Fibroblast of upper back skin (primary cell): ENCODE results near the gene PLS1.
"Not testable (repeated sequence)": the region's sequence is repeated elsewhere in the genome, so short reads cannot be mapped to it uniquely, and the experiment has no call there.

ENCODE experiments used
- DNase-seq: peaks from one replicate; pipeline ENCODE4 v3.0.0-alpha.2; 2013

PLS1 gene

DNA sequence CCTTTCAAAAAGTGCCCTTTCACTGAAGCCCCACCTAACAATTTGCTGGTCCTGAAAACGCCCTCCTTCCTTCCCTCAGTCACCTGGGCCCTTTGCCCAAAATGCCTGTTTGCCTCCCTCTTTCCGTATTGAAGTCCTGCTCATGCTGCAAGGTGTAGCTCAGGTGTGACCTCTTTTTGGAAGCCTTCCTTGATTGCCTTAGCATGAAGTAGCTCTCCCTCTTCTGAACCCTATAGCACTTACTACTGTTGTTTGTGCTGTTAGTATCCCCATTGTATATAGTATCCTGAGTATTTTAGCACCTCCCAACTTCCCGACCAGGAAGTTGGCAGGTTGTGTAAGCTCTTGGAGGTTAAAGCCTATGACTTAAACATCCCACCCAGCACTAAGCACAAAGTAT lies 1.7 kb downstream of the PLS1 start:
- no peak for DNase-seq

DNA sequence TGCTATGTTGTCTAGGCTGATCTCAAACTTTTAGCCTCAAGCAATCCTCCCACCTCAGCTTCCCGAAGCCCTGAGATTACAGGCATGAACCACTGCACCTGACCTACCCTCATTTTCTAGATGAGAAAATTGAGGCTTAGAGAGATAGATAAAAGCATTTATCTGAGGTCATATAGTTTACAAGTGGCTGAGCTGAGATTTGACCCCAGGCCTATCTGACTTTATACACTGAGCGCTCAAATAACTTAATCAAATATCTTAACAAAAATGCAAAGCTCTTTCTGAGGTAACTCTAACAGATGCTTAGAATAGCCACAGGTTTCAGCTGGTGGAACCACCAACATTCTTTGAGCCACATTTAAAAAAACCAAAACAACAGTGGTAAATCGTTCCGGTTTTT lies 5.5 kb downstream of the PLS1 start:
- no peak for DNase-seq

DNA sequence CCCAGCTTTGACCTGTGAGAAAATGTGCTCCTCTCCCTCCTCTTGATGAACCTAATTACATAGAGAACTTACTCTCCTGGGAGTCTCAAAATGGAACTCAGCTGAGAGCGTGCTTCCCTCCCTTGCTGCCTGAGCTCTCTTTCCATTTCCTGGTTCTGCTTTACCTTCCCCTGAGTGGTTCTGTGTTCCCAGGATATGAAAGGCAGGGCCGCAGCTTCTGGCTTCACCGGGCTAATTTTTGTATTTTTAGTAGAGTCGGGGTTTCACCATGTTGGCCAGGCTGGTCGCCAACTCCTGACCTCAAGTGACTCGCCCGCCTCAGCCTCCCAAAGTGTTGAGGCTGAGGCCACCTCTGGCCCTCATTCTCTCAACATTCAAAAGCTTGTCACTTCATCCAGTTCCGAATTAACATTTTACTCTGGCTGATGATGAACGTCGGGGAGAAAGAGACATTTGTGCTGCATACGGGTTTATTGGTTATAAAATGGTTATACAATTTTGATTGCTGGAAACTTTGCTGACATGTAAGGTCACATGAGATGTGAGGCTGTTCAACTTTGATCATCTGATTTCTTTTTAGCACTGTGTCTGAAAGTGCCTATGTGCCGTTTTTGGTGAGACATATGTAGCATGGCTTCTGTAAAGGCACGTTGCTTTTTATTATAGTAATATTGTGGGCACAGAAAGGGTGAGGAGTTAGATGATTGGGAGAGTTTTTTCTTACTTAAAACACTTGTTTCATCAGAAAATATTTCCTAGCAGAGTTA lies 6.6 kb downstream of the PLS1 start:
- no peak for DNase-seq

DNA sequence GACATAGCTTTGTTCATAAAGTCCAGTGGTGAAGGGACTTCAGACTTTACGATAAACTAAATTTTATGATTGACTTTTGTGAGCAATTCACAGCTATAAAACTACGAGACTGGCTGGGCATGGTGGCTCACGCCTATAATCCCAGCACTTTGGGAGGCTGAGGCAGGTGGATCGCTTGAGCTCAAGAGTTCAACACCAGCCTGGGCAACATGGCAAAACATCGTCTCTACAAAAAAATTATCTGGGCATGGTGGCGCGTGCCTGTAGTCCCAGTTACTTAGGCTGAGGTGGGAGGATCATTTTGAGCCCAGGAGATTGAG lies 7.2 kb downstream of the PLS1 start:
- not testable (repeated sequence) for DNase-seq

DNA sequence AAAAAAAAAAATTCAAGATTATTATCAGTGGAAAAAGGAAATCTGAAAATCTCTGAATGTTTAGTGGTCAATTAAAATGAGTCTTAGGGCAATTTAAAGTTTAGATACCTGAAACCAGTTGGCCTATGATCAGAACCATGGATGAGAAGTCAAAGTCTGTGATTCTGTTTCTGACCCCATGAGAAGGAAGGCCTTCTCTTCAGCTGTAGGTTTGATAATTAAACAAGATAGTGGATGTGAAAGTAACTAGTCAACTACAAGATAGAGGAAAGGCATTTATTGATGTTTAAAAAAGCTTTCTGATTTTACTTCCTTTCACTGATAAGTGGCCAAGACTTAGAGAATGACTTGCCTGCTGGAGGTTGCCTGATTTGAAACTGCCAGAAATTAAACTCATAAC lies 8.7 kb downstream of the PLS1 start:
- no peak for DNase-seq

DNA sequence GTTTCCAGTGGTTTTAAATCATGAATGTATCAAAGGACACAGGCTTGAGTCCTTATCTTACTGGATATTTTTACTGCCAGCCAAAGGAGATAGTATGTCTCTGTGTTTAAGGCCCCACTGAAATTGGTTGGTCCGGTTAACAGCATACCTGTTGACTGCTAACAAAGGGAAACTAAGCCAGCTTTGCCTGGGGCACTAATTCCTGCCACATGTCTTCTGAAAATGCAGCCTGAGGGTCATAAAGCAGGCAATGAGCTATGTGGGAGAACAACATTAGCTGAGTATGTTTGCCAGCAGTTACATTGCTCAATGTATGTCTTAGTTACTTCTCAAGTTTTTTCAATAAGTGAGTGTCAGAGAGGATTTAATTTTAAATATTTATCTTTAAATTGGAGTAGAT lies 12.4 kb downstream of the PLS1 start:
- no peak for DNase-seq

DNA sequence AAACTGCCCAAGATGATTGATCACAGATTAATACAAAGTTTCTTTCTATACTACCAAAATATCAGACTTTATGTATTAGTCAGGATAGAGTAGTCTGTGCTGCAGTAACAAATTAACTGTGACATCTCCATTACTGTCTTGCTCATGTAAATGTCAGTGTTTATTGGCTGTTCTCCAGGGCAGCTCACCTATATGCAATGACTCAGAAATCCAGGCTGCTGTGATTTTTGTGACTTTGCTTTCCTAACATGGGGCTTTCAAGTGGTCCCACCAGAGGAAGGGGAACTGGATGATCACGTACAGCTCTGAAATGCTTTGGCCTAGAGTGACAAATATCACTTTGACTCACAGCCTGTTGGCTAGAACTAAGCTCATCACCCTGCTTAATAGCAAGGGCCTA lies 12.9 kb downstream of the PLS1 start:
- DNase-seq: no peak

DNA sequence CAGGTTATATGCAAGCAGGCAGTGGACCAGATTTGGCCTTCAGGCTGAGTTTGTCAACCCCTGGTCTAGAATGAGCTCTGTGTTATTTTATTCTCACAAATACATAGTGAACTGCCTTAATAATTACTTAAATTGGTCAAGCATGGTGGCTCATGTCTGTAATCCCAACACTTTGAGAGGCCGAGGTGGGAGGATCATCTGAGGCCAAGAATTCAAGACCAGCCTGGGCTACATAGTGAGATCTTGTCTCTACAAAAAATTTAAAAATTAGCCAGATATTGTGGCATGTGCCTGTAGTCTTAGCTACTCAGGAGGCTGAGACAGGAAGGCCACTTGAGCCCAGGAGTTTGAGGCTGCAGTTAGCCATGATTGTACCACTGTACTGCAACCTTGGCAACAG lies 15.0 kb downstream of the PLS1 start:
- DNase-seq: no peak

DNA sequence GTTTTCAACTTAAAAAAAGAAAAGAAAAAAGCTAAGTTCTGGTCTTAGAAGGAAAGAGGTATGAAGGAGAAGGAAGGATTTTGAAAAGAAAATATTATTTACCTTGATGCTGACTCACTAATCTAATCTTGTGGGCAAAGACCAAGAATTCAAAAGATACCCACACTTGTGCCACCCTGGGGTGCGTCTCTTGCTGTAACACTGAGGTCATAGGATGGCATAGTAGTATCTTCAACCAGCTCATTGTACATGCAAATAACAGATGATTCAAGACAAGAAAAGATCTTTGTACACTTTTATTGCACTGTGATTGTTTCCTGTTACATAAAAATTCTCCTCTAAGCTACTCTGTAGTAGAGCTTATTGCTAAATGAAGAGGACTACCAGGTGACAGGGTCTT lies 17.3 kb downstream of the PLS1 start:
- no peak for DNase-seq

DNA sequence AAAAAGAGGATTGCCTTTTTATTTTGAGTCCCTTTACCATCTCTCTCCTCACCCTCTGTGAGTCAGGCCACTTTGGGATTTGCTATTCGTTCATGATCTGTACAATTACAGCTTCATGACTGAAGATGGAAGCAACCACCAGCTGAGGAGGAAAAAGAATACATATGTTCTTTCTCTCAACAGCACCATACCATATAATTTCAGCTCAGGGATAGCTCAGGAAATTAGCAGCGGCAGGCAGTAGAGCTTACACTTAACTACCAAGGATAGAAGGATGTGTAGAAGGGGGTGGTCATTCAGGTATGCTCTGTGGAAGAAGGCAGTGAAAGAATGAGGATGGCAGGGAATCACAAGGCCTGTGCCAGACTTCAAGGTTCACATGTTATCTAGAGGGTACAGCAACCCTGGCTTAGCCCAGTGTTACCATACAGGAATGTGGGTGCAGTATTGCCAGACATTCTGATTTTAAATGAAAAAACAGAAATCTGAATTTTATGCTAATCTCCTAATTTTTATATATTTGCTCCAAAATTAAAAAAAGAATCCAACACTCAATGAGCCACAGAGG lies 17.9 kb downstream of the PLS1 start:
- no peak for DNase-seq

DNA sequence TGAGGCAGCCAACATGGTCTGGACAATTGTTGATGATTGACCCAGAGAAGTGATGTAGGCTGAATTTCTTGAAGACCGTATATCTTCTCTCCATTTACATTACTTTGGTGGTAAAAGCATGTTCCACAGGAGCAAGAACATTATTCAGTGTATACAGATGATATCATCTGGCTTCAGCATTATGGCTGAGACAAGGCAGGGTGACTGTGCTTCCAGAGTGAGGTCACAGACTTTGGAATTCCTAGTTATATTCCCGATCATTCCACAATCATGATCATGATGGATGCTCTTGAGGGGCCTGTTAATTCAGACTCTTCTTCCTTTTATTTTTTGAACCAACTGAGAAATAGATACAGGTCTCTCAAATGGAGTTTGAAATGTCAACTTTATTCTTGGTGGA lies 19.0 kb downstream of the PLS1 start:
- DNase-seq: no peak

DNA sequence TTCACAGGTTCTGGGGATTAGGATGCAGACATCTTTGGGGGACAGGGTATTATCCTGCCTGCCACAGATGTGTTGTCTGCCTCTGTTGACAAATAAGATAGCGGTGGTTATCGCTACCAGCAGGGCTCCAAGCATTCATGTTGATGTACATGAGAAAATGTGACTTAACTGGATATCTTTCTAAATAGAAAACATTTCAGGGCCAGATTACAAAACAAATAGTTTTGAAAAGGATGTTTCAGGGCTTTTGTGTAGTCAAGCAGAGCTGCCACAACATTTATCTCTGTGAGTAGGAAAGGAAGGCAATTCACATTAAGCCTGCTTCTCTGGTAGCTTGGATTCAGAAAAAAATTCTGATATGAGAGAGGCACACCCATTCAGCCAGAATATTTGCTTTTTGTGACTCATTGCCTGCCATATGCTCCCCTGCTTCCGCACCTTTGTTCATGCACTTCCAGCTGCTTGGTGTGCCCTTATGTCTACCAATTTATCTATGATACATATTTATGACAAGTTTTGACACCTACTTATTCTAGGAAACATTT lies 22.8 kb downstream of the PLS1 start:
- no peak for DNase-seq

DNA sequence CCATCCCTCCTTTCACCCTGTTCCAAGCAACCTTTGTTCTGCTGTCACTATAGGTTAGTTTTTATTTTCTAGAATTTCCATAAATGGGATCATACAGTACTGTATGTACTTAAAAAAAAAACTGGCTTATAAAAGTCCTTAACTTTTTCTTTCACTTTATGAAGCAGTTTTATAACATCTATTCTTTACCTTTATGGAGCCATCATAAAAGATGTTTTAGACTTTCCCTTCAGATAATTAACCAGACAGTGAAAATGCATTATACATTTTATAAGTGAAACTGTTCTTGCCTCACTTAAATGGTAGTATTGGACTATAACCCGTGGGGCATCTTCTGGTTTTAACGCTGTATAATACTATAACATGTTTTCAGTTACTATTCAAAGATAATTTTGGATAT lies 26.2 kb downstream of the PLS1 start:
- no peak for DNase-seq

DNA sequence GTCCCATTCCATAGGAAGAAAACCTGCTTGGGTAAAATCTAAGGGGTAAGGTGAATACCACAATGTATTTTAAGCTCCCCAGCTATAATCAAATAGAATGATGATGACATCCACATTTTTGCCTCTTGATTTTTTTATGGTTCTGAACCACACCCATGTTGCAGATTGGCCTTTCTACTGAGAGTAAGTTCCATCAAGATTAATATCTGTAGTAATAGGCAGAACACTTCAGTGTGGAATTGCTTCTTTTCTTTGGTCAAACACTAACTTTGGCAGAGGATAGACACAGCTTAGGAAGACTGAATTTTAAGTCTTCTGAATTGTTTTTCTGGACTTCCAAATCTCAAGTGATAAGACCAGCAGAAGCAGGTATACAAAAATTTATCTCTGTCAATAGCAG lies 27.0 kb downstream of the PLS1 start:
- no peak for DNase-seq

DNA sequence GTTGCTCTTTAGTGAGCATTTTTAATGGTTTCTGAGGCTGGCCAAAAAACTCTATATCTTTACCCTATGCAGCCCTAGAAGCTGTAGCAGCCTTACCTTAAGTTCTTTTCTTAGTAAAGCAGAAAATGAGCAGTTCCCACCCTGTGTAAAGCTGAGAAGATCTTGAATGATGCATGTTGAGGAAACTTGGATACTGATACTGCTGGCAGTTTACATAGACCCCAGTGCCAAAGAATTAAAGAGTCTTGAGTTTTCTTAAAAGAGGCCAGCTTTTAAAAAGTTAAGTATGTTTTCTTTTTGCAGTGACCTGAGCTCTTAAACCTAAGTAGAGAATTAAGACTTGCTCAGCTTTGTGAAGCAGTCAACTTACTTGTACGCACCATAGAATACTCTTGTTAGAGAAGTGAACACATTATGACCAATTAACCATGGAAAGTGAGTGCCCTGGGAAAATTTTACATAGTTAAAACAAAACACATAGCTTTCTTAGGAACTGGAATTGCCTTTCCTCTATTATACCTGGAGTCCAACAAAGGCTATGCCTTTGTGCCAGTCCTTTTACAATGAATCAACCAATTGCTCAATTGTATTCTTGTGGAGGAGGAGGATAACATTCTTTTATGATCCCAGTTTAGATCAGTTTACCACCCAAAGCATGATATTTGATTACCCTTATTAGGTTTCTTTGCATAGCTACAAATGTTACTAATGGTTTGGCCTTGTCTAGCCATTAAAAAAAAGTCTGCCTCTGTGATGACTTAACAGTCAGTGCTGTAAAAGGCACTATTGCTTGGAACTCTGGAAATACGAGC lies 28.4 kb downstream of the PLS1 start:
- no peak for DNase-seq

DNA sequence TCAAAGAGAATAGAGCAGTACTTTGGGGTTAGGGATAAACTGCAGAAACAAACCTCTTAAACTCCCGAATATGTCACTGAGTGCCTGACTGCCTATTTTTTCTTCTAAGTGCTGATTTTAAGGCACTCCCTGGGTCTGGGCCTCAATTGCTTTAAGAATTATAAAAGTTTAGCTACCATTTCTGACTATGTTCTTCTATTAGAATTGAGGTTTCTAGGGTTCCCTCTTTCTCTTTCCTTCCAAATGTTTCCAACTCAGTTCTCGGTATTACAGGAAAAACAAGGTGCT lies 28.9 kb downstream of the PLS1 start:
- DNase-seq: no peak

DNA sequence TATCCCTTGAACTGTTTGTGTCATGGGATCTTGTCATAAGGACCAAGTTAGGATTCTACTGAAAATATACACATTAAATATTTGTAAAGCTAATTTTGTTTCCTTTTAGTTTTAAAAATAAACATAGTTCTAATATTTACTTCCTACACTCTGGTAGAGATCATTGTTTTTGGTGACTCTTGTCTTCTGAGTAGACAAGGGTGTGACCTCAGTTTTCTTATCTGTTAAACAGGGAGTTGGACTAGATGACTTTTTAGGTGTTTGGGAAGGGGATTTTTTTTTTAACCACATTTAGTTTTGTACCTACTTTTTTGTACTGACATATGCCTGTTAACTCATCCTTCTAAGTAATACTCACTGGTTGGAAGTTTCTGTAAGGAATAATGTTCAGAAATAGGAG lies 30.8 kb downstream of the PLS1 start:
- DNase-seq: no peak

DNA sequence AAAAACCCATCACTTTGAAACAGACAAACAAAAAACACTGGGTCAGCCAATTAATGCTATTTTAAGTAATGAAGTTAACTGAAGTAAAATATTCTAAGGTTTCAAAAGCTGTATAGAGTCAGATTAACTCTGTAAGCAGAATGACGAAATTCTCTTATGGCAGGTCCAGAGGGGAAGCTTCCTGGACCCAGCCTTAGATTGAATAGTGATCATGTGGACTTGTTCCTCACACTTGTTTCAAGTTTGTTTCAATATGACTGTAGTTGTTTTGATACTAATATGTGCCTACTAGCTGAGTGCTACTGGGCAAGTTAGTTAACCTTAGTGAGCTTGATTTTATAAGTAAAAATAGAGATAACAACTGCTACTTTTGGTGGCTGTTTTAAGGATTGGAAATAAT lies 32.6 kb downstream of the PLS1 start:
- no peak for DNase-seq

DNA sequence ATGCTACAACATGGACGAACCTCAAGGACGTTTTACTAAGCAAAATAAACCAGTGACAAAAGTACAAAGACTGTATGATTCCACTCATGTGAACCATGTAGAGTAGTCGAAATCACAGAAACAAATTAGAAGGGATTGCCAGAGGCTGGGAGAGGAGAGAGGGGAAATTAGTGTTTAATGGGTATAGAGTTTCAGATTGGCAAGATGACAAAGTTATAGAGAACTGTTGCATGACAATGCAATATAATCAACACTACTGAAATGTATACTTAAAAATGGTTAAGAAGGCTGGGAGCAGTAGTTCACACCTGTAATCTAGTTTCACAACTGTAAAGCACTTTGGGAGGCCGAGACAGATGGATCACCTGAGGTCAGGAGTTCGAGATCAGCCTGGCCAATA lies 36.9 kb downstream of the PLS1 start:
- no peak for DNase-seq

DNA sequence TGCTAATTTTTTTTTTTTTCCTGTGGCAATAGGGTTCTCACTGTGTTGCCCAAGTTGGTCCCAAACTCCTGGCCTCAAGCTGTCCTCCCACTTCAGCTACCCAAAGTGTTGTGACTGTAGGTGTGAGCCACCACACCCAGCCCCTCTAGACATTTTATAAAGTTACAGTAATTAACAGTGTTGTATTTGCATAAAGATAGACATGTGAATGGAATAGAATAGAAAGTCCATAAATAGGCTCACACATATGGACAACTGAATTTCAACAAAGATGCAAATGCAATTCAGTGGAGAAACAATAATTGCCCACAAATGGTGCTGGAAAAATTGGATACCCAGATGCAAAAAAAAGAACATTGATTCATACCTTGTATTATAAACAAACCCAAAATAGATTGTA lies 39.9 kb downstream of the PLS1 start:
- no peak for DNase-seq

DNA sequence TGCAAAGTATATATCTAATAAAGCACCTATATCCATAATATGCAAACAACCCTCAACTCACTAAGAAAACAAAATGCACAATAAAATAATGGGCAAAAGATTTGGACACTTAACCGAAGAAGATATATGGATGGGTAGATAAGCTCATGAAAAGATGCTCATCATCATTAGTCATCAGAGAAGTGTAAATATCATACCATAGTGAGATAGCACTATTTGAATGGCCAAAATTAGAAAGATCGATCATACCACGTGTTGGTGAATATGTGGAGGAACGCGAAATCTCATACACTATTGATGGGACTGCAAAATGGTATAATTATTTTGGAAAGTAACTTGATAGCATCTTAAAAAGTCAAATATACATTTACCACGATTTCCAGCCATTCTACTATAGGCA lies 40.5 kb downstream of the PLS1 start:
- no peak for DNase-seq

DNA sequence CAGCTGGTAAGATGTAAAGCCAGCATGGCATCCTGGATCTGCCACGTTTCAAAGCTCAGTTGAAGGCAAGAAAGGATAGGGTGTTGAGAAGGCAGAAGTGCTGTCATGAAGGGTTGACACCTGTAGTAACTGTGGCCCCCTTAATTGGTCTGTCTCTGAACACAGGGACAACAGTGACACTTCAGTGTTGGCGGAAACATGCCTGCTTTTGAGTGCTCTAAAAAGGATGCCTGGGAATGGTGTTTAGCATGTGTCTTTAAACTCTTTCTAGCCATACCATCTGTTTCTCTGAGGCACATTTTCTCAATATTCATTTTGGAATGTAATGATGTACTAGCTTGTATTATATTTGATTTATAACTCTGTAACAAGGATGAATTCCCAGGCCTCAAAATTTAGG lies 42.1 kb downstream of the PLS1 start:
- DNase-seq: no peak

DNA sequence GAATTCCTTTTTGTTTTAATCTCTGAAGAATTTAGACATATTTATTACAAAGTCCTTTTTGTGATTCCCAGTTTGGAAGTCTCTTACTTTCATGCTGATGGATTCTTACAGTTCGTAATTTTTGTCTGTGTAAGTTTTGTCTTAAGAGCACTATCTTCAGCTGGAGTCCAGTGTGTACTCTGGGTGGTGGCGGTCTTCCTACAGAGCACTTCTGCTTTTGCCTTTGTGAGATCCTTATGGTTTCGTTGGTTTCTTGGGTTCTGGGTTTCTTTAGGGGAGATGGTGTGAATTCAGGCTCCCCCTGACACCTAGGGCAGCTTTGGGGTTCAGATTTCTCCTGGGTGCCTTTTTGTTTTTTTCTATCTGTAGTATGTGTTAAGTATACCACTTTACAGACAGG lies 45.3 kb downstream of the PLS1 start:
- no peak for DNase-seq

DNA sequence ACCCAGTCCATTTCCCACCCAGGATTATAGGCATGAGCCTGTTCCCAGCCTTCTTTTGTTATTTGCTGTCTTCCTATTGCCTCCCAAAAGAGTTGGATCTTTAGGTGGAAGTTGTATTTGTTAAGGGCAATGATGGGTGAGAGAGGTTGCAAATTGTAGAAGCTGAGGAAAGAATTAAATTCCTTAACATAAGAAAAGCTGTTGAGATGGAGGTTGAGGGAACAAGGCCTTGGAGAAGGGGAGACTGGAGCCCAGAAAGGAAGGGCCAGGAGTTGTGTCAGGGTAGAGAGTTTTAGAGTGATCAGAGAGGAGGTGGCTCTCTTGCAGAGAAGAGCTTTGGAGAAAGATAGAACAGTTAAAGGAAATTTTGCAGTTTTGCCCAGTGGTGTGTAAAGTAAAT lies 46.8 kb downstream of the PLS1 start:
- DNase-seq: no peak

DNA sequence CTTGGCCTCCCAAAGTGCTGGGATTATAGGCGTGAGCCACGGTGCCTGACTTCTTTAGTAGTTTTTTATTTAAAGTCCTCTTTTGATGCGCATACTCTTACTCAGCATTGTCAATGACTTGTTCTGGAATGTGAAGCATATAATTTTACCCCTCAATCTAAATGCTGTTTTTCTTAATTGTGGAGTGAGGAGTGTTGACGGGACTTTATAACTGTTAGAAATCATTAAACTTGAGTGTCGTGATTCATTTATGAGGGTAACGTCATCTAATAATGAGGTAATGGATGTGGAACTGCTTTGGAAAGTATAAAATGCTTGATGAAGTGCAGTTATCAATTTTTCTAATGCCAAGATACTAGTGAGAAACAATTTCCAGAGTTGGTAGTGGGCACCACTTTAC lies 48.3 kb downstream of the PLS1 start:
- DNase-seq: no peak
